ENCODE results near the gene CROT. TPM values are rescaled to one million over a fixed set of nuclear protein-coding genes. Genes with fewer than 3 reads are reported as not detected.

Gene CROT, protein sequence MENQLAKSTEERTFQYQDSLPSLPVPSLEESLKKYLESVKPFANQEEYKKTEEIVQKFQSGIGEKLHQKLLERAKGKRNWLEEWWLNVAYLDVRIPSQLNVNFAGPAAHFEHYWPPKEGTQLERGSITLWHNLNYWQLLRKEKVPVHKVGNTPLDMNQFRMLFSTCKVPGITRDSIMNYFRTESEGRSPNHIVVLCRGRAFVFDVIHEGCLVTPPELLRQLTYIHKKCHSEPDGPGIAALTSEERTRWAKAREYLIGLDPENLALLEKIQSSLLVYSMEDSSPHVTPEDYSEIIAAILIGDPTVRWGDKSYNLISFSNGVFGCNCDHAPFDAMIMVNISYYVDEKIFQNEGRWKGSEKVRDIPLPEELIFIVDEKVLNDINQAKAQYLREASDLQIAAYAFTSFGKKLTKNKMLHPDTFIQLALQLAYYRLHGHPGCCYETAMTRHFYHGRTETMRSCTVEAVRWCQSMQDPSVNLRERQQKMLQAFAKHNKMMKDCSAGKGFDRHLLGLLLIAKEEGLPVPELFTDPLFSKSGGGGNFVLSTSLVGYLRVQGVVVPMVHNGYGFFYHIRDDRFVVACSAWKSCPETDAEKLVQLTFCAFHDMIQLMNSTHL
- 13.9 and 21.6 TPM in 2 replicates for total RNA-seq (2014; rRNA removed; shearing (Covaris generic))

DNA sequence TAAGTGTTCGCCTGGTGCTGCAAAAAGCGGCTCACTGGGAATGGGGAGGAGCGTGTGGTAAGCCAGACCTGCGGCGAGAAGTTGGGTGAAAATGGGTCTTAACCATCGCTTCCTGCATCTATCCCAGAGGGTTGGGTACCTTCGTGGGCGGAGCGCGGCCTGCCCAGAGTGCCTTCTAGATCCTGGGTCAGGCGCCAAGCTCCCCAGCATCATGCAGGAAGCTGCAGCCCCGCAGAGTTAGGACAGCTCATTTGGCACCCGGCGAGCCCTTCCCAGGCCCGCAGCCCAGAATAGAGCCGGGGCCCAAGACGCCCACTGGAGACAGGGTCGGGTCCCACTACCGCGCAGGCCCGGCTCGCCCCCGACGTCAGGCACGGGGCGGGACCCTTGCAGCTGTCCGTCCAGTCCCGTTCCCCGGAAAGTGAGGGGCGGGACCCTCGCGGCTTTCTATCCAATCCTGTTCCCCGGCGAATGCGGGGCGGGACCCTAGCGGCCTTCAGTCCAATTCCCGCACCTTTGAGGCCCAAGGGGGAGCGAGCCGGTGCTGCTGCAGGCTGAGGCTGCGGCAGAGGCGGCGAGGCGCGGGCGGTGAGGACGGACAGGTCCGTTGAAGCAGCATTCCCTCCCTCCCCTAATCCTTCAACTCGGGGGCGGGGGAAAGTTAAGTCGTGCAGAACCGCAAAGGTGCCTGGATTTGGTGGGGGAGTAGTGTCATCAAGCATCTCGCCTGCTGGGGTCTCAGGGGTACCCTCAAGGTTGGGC is at the start of gene CROT:
Gene CROT (plus strand): TSS at position 499 of the 762 bp plus-strand sequence. CDS start 3,405 bp downstream, outside the sequence.
- DNase-seq (ENCODE audit: low read depth) = peak; percentile 93

DNA sequence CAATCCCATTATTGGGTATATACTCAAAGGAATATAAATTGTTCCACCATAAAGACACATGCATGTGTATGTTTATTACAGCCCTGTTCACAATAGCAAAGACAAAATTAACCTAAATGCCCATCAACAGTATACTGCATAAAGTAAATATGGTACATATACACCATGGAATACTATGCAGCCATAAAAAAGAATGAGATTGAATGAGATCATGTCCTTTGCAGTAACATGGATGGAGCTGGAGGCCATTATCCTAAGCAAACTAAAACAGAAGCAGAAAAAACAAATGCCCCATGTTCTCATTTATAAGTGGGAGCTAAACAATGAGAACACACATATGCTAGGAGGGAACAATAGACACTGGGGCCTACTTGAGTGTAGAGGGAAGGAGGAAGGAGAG is 44.7 kb upstream of the CROT start:
- DNase-seq (ENCODE audit: low read depth) = no peak

DNA sequence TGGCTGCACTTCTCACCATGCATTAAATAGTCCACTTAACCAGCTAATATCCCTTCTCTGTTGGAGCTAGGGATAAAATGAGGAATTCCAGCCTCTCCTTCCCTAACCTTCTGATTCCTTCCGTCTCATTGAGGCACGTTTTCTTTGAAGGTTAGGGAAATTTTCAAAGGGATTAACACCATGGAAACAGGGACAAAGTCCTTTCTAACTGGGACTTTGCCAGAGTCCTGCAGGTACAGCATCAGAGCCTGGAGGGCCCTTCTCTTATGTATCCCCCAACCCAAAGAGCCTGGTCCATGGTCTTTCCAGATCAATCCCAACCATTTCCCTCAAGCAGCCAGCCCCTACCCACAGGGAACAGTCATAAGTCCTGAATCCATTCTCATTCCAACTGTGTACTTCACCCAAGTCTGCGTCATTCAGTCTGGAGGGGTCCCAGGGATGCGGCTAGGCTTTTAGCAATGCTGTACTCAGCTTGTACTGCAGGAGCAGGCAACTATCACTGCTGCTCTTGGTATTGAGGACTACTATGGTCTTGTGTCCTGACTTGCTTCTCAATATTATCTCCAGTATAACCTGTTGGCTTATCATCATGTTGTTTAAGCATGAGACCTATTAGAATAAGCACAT is 34.6 kb upstream of the CROT start:
- no peak for DNase-seq (ENCODE audit: low read depth)

DNA sequence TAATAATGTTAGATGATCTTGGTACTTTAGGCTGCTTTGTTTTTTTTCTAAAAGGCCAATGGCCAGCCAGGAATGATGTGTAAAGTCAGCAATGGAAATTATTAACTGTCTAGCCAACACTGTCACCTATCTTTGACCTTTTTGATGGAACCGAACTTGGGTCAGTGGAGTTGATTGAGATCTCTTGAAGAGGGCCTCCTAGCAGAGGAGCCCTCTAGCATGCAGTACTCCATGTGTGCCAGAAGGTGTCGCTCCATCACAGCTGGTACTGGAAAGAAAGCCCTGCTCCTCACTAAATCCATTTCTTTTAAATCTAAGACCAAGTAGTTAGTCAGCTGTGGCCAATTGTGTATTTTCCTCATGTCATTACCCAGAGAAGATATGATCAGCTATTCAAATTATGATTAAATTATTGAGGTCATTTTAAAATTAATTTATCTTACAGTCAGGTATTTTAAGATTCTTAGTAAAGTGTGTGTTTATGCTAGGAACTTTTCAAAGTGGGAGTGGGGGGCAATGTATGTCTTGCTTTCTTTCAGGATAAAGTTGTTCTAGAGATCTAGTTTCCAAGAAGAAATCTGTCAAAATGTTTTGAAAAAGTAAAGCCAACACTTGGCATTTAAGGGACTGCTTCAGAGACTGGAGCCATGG is 33.1 kb upstream of the CROT start:
- peak; percentile 48 for DNase-seq (ENCODE audit: low read depth)

DNA sequence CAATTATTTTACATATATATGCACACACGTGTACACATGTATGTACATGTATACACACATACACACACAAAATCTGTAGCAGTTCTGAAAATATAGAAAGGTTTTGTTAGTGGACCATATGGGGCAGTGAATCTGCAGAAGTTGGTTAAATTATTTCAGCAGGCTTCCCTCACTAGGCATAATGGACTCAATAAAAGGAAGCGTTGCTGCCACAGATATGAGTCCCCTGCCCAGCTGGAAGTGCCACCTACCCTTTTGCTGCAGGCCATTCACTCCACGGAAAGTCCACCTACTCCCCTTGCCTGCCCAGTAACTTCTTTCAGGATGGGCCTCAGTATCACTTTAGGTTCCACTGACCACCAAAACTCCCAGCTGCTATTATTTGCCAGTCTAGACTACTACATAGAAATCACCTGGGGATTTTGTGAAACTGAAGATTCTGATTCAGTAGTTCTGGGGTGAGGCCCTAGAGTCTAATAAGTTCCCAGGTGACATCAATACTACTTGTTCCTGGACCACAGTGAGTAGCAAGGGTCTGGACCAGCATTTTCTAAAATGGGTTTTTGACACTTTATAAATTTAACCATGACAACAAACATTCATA is 29.3 kb upstream of the CROT start:
- no peak for DNase-seq (ENCODE audit: low read depth)

DNA sequence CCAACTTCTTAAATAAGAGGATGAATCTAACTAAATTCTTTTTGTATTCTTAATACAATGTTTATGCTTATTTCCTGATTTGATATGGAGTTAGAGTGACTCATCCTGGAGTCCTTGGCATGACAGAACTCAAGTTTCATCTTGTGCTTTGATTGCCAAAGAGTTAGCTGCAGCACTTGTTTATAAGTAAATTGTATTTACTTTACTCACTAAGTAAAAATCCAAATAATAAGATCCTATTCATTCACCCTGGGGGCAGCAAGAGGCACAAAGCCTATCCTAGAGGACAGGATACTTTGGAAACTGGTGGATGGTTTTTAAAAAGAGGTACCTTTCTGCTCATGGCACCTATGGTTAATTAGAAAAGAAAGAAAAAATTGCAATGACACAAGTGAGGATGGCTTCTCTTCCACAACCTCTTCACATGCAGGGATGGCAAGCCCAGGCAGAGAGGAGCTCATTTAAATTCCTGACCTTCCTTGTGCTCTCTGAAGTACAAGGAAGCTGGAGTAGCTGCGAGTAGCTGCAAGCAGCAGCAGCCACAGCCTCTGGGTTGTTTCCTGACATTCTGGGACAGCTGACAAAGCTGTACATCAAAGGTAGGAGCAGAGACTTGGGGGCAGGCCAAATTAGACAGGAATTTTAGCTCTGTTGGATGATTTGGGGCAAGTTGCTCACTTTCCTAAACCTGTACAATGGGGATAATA is 28.5 kb upstream of the CROT start:
- DNase-seq (ENCODE audit: low read depth) = peak; percentile 61

DNA sequence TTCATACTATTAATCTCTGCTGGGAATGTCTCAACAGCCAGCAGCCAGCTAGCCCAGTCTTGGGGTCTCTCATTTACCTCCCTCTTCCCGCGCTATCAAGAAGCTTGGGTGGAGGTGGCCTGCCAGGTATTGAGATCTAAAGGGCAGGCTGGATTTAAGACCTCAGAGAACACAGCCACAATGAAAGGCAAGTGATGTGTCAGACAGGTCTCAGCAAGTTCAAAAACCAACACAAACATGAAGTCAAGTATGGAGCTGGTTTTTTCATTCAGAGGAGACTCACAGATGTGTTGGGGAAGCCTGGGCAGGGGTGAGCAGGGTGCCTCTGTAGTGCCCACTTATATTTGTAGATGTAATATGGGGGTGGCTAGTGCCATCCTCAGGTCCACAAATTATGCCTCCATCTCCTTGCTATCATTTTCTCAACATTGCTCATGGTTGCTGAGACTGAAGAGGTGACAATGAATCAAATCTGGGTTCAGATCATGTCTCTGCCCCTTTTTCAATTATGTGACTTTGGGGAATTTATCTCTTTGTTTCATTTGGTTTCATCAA is 27.7 kb upstream of the CROT start:
- DNase-seq (ENCODE audit: low read depth) = no peak

DNA sequence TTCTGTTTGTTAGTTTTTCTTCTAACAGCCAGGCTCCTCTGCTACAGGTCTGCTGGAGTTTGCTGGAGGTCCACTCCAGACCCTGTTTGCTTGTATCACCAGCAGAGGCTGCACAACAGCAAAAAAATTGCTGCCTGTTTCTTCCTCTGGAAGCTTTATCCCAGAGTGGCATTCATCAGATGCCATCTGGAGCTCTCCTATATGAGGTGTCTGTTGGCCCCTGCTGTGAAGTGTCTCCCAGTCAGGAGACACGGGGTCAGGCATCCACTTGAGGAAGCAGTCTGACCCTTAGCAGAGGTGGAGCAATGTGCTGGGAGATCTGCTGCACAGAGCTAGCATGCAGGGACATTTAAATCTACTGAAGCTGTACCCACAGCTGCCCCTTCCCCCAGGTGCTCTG is 26.7 kb upstream of the CROT start:
- DNase-seq (ENCODE audit: low read depth) = peak; percentile 27

DNA sequence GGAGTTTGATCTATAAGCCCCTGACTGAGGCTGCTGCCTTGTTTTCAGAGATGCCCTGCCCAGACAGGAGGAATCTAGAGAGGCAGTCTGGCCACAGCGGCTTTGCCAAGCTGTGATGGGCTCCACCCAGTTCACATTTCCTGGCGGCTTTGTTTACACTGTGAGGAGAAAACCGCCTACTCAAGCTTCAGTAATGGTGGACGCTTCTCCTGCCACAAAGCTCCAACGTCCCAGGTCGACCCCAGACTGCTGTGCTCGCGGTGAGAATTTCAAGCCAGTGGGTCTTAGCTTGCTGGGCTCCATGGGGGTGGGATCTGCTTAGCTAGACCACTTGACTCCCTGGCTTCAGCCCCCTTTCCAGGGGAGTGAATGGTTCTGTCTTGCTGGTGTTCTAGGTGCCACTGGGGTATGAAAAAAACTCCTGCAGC is 26.3 kb upstream of the CROT start:
- DNase-seq (ENCODE audit: low read depth) = peak; percentile 41

DNA sequence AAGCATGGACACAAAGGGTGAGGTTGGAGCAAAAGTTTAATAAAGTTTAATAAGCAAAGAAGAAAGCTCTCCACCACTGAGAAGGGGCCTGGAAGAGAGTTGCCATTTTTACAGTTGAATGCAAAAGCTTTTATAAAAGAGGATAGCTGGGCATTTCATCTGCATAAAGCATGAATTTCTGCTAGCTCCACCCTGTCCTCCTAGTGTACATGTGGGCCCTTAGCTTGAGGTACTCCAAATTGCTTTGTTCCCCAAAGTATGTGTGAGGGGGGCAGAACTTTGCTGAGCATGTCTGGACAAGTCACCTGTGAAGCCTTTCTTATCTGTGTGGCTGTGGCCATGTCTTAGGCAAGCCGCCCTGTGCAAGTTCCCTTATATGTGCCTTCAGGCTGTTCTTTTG is 22.6 kb upstream of the CROT start:
- no peak for DNase-seq (ENCODE audit: low read depth)

DNA sequence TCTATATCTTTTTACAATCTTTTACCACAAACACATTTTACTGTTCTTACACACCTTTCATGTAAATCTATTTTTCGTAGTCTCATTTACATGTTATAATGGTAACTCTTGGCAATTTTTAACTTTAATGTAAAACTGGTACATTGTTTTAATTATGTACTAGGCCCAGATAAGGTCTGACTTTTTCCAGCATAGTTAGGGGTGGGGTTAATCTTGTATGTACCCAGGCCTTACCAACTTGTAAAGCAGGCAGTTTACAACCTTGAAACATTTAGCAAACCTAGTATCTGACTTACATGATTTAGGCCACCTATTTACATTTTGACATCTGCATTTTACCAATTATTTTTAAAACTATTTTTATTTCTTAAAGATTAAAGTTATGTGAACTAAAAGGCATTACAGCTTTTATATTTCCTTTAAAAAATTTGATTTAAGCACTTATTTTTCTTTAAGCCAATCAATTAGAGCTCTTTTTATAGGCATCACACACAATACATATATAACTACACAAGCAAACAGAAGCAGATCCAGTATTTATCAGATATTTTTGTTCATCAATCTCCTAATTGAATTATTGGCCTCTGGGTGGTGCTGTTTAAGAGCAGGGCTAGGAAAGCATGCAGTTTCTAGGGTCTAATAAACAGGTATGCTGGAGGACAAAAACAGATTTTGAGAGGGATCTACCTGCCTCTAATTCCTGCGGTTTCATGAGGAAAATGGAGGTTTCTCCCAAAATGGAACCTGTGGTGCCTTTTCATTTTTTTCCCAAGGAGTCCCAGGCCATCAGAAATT is 19.7 kb upstream of the CROT start:
- no peak for DNase-seq (ENCODE audit: low read depth)

DNA sequence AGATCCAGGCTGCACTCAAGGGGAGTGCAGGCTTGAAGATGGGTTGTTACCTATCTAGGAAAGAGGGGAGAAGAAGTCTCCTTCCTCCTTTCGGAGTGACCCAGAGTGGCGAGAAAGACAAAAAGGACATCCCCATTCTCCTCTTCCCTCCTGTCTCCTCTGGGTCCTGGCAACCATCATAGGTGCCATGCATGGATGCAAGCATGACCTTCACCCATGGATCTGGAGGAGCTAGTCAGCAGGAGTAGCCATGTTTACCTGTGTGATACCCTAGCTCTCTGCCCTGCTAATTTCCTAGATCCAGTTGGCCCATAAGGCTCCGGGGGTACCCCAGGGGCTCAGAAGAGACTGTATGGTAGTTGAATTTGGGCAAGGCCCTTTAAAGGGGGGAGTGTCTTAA is 17.2 kb upstream of the CROT start:
- DNase-seq (ENCODE audit: low read depth) = peak; percentile 17

DNA sequence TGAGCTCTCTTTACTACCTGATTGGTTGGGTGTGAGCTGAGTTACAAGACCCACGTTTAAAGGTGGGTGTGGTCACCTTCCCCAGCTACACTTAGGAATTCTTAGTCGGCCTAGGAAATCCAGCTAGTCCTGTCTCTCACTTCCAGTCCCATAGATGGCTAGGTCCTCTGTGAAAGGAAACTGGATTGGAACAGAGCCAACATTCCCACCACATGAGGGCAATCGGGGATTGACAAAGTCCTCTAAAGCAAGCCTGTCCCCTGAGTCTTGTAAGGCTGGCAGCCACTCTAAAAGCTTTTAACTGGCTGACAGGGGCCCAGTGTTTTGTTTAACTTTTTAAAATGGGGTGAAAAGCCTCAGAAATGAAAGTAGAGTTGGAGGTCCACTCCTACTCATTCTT is 15.1 kb upstream of the CROT start:
- DNase-seq (ENCODE audit: low read depth) = no peak

DNA sequence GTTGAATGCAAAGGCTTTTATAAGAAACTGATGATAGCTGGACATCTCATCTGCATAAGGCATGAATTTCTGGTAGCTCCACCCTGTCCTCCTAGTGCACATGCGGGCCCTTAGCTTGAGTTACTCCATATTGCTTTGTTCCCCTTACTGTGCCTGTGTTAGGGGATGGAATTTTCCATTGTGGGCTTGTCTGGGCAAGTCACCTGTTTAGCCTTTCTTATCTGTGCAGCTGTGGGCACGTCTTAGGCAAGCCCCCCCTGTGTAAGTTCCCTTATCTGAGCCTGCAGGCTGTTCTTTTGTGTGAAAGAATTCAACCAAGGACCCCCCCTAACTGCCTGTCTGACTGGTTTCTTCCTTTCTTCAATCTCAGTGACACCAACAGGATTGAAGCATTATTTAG is 14.5 kb upstream of the CROT start:
- no peak for DNase-seq (ENCODE audit: low read depth)

DNA sequence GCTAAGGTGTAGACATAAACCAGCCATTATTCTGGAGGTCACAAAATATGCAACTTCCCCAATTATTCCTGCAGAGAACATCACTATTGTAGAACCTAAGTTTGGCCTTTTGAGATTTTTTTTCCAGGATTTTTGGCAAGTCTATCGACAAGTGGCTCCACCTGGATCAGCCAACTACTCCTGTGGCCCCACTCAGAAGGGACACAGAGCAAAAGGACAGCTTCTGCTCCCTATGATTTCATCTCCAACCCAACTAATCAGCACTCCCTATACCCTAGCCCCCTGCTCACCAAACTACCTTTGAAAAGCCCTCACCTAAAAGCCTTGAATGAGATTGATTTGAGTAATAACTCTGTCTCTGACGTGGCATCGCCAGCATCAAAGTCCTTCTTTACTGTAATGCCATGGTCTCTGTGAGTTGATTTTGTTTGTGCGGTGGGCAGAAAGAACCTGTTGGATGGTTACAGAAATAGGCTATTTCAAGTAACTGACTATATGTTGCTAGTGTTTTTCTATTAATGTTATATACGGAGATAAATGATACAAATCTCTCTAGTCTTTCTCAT is 13.7 kb upstream of the CROT start:
- no peak for DNase-seq (ENCODE audit: low read depth)

DNA sequence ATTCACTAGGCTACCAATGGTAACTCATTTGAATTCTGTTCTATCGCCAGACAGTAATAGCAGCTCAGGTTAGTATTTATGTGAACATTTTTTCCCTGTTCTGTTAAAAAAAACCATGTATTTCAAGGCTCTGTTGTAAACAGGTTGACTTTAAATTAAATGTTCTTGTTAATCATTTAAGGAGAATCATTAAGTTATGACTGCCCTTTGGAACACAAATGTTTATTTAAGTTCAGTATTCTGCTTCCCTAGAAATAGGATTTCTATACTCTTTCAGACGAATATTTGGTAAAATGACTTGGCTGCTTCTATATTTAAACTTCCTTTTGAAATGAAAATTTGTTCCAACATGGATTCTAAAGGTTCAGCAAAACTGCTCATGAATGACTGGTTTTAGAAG is 13.1 kb upstream of the CROT start:
- no peak for DNase-seq (ENCODE audit: low read depth)

DNA sequence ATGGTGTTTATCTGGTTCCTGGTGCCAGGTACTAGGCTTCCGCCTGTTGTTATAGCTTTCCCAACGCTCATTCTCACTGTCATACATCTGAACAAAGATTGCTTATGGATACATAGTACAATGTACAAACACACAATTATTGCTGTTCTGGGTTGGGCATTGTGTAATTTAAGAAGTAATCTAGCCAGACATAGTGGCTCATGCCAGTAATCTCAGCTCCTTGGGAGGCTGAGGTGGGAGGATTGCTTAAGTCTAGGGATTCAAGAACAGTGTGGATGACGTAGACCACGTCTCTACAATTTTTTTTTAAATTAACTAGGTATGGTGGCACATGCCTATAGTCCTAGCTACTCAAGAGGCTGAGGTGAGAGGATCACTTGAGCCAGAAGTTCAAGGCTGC is 9.3 kb upstream of the CROT start:
- DNase-seq (ENCODE audit: low read depth) = no peak

DNA sequence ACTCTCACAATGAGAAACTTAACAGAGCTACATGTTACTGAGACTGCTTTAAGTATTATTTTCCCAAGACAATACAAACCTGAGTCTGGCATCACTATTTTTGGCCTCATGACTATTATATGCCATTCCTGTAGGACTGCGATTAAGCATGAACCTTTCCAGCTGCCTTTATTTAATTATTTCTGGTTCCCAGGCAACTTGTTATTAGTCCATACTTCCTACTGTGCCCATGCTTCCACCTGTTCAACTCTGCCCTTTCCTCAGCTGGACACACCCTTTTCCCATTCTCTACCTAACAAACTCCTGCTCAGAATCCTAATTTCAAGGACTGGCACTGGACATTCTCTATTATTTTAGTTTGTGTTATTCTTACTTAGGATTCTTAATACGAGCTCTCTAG is 8.1 kb upstream of the CROT start:
- DNase-seq (ENCODE audit: low read depth) = no peak

DNA sequence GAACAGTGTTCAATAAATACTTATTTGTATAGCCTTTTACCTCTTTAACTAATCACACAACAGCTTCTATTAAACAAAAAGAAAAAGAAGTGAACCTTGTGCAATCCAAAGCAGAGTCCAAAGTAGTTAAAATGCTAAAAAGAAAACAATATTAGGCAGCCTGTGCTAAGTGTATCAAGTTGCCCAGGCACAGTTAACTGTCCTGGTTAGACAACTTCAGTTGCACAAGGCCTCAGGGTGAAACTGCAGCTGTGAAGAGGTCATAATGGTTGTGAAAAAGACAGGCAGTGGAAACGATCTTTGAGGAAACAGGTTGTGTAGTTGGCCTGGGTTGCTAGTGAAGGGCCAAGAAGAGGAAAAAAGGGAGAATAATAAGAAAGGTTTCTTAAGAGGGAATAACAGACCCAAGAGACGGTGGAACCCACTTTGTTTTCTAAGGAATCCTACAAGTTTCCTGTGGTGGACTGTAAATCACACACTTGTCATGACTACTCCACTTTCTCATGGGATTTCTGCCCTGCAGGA is 6.0 kb upstream of the CROT start:
- no peak for DNase-seq (ENCODE audit: low read depth)

Data from RPMI7951 (cell line).